Caki2 (cell line): ENCODE data around the gene RNMT. TPM values are rescaled to one million over a fixed set of nuclear protein-coding genes. Genes with fewer than 3 reads are reported as not detected.
"Not testable (repeated sequence)": the region's sequence is repeated elsewhere in the genome, so short reads cannot be mapped to it uniquely, and the experiment has no call there.

Experiments
- DNase-seq: peaks from one replicate; pipeline ENCODE4 v3.0.0-alpha.2; 2015; ENCODE audit warnings: low read depth
- in situ Hi-C: cut with HindIII; loops from 2 replicates; pipeline ENCODE4 v1.10.0; 2016; ENCODE audit warnings: low sequenced_read_pairs, low pct_unique_long_range_greater_than_20kb, mixed read lengths
- total RNA-seq: library from RNA; depleted of rRNA; stranded (reverse); fragments of >200 nt; shearing (Covaris generic); gene quantifications from 2 replicates; pipeline ENCODE4 v1.2.3, GENCODE V29; 2014; ENCODE audit warnings: low replicate concordance

The RNMT gene
- total RNA-seq, 1 experiment from 2014 or later, result 17.9 TPM

GRCh38 chr18:13725566-13726231 is 774 bp upstream of the RNMT start:
- DNase-seq, result no peak
- in situ Hi-C loops, result no loop called here

- in situ Hi-C loops, result no loop called here
- DNase-seq, result no peak
Measured at GRCh38 chr18:13726972-13727331, 479 bp downstream of the RNMT start.

GRCh38 chr18:13730481-13730880 is 4.0 kb downstream of the RNMT start:
- in situ Hi-C loops, result no loop called here
- DNase-seq, result no peak

GRCh38 chr18:13735681-13736080 is 9.2 kb downstream of the RNMT start:
- no peak for DNase-seq
- in situ Hi-C loops, result no loop called here

GRCh38 chr18:13745696-13746095 is 19.2 kb downstream of the RNMT start:
- DNase-seq, result no peak
- in situ Hi-C loops, result no loop called here

- DNase-seq, result no peak
Measured at GRCh38 chr18:13746633-13747032, 20.2 kb downstream of the RNMT start.

GRCh38 chr18:13751599-13751998 is 25.1 kb downstream of the RNMT start:
- in situ Hi-C loops, DNase-seq: not testable (repeated sequence)

More at GRCh38 chr18:13746633-13747032, 20.2 kb downstream of the RNMT start:
- in situ Hi-C loops, result no loop called here

- in situ Hi-C loops, result no loop called here
- DNase-seq, result no peak
Measured at GRCh38 chr18:13756261-13756660, 29.8 kb downstream of the RNMT start.

GRCh38 chr18:13756671-13757070 is 30.2 kb downstream of the RNMT start:
- no peak for DNase-seq
- in situ Hi-C loops, result no loop called here

GRCh38 chr18:13758622-13759021 is 32.1 kb downstream of the RNMT start:
- no peak for DNase-seq
- in situ Hi-C loops, result no loop called here

- in situ Hi-C loops, result no loop called here
- no peak for DNase-seq
Measured at GRCh38 chr18:13760047-13760446, 33.6 kb downstream of the RNMT start.

- DNase-seq, result no peak
- in situ Hi-C loops, result no loop called here
Measured at GRCh38 chr18:13762690-13763439, 36.4 kb downstream of the RNMT start.

- in situ Hi-C loops, result no loop called here
- DNase-seq, result no peak
Measured at GRCh38 chr18:13775058-13775457, 48.6 kb downstream of the RNMT start.

- in situ Hi-C loops, result no loop called here
- DNase-seq, result no peak
Measured at GRCh38 chr18:13791181-13791580, 64.7 kb downstream of the RNMT start.

GRCh38 chr18:13793819-13794218 is 67.3 kb downstream of the RNMT start:
- DNase-seq, result no peak
- in situ Hi-C loops, result no loop called here

GRCh38 chr18:13796515-13796914 is 70.0 kb downstream of the RNMT start:
- in situ Hi-C loops, result no loop called here
- no peak for DNase-seq

- DNase-seq, result no peak
- in situ Hi-C loops, result no loop called here
Measured at GRCh38 chr18:13797157-13797611, 70.7 kb downstream of the RNMT start.

GRCh38 chr18:13799396-13799795 is 72.9 kb downstream of the RNMT start:
- no peak for DNase-seq
- in situ Hi-C loops, result no loop called here

- DNase-seq, result peak; percentile 56
Measured at GRCh38 chr18:13800505-13801259, 74.2 kb downstream of the RNMT start.

More at GRCh38 chr18:13800505-13801259, 74.2 kb downstream of the RNMT start:
- in situ Hi-C loops, result no loop called here
